Body of pancreas (tissue), 4 donors: ENCODE results near the gene ZBTB16. TPM values are rescaled to one million over a fixed set of nuclear protein-coding genes. Genes with fewer than 3 reads are reported as not detected.

Experiments
- ATAC-seq: fragments of 150-250 bp; one replicate; pipeline ENCODE4 v1.9.1; 2016
- DNase-seq, 4 donors: peaks; one replicate each; pipeline ENCODE4 v3.0.0-alpha.2; 2019
- H3K27ac ChIP-seq, 4 donors: fragments of 200-600 bp; sonication (generic); 1 replicate in 3 of 4; 2 replicates in 1 of 4; pipeline versions ENCODE4 v1.5.1 to v1.6.1; 2016 to 2019; ENCODE audit warnings: mild to moderate bottlenecking in 1 of 4, mixed read lengths in 1 of 4, moderate library complexity in 1 of 4
- H3K27me3 ChIP-seq, 2 donors: fragments of 200-600 bp; sonication (generic); one replicate each; pipeline ENCODE4 v1.6.0; 2016; ENCODE audit warnings: mild to moderate bottlenecking in 1 of 2
- H3K36me3 ChIP-seq, 2 donors: fragments of 200-600 bp; sonication (generic); replicated peaks in 1 of 2; 2 replicates each; pipeline ENCODE4 v1.5.1; 2016; ENCODE audit warnings: low read depth in 2 of 2; ENCODE audit not compliant: insufficient read depth in 1 of 2
- H3K4me1 ChIP-seq: fragments of 200-600 bp; sonication (generic); one replicate; pipeline ENCODE4 v1.6.0; 2016
- H3K4me3 ChIP-seq, 2 donors: fragments of 200-600 bp; sonication (generic); 1 replicate in 1 of 2; 2 replicates in 1 of 2; pipeline ENCODE4 v1.5.1; 2016 to 2019
- H3K9me3 ChIP-seq, 3 donors: fragments of 200-600 bp; sonication (generic); 1 replicate in 2 of 3; 2 replicates in 1 of 3; pipeline ENCODE4 v1.5.1; 2016
- POLR2A ChIP-seq, 3 donors: fragments of 450-650 bp; IDR thresholded peaks; one replicate each; pipeline ENCODE4 v1.6.1; 2016; ENCODE audit warnings: antibody characterized with exemption in 3 of 3, mild to moderate bottlenecking in 2 of 3
- WGBS, 2 donors: methylation state at CpG; one replicate each; pipeline ENCODE4 v1.1.5; 2017; 5-methylcytosine and 5-hydroxymethylcytosine counted together
- intact Hi-C: fragments of 100-400 bp; cut with DNase I; formaldehyde crosslinking; loops from one replicate; pipeline ENCODE4 v1.15.1; 2023
- total RNA-seq, 2 donors: library from RNA; depleted of rRNA; stranded (reverse); fragments of >200 nt; gene quantifications; one replicate each; pipeline ENCODE4 v1.1.0, GENCODE V29; 2016
- TF ChIP-seq, protein P1 (sequence below), 7 experiments: fragments of 450-650 bp in 4 of 7; fragments of 200-600 bp in 3 of 7; sonication (generic) in 3 of 7; IDR thresholded peaks; one replicate each; pipeline ENCODE4 v1.5.1; 2016 to 2019; ENCODE audit warnings: antibody characterized with exemption in 7 of 7

Gene ZBTB16
- total RNA-seq, 2 donors from 2014 or later: 96.5 to 150 TPM

DNA sequence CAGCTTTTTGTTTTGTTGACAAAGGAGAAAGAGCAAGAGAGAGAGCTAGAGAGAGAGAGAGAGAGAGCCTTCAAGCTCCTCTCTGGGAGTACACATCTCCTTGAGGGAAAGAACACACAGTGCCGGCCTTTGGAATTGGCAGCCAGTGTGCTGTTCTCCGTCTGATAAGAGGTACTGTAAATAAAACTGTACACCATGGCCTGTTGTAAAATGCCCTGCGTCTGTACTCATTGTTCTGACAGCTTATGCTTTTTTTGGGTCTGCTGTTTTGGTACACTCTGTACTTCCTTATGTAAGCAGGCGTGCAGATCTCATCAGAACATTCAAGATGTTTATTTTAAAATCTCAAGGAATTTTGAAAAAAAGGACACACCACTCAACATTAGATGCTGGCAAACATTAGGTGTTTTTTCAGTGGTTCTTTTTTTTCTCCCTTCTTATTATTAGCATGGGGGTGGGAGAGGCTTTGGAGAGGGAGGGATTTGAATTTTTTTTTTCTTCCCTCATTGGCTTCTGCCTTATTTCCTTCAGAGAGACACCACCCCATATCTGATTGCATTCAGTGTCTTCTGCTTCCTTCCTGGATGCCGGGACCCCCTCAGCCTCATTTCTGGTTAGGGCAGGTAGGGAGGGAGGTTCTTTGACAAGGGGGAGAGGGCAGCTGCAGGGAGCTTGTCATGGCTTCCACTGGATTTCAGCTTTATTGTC is 119.9 kb downstream of the ZBTB16 start:
- no peaks in the 10 kb centered on the region for H3K27me3 ChIP-seq
- no peaks in the 10 kb centered on the region for H3K36me3 ChIP-seq
- no peak overlapping the region for H3K4me3 ChIP-seq
- peak; percentile 86 for ATAC-seq
- WGBS, 2 donors: 0 to 2% methylated on average over 5 of the region's 5 CpGs
- peak; percentile 88 to 98 (median 94) for DNase-seq
- peaks cover 96% of the 10 kb centered on the region for H3K4me1 ChIP-seq
- H3K9me3 ChIP-seq: no peaks in the 10 kb centered on the region
- peak overlapping the region; percentile 92 to 99 (median 98) for H3K27ac ChIP-seq
- intact Hi-C loops: no loop called here
- TF ChIP-seq POLR2A (IDR thresholded peaks at IDR 0.05): peak in 2 of 3 donors; percentile 46 to 49
- TF ChIP-seq, protein P1, sequence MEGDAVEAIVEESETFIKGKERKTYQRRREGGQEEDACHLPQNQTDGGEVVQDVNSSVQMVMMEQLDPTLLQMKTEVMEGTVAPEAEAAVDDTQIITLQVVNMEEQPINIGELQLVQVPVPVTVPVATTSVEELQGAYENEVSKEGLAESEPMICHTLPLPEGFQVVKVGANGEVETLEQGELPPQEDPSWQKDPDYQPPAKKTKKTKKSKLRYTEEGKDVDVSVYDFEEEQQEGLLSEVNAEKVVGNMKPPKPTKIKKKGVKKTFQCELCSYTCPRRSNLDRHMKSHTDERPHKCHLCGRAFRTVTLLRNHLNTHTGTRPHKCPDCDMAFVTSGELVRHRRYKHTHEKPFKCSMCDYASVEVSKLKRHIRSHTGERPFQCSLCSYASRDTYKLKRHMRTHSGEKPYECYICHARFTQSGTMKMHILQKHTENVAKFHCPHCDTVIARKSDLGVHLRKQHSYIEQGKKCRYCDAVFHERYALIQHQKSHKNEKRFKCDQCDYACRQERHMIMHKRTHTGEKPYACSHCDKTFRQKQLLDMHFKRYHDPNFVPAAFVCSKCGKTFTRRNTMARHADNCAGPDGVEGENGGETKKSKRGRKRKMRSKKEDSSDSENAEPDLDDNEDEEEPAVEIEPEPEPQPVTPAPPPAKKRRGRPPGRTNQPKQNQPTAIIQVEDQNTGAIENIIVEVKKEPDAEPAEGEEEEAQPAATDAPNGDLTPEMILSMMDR (IDR thresholded peaks at IDR 0.05): peak in 3 of 7 experiments; percentile 35 to 36 (median 36)

DNA sequence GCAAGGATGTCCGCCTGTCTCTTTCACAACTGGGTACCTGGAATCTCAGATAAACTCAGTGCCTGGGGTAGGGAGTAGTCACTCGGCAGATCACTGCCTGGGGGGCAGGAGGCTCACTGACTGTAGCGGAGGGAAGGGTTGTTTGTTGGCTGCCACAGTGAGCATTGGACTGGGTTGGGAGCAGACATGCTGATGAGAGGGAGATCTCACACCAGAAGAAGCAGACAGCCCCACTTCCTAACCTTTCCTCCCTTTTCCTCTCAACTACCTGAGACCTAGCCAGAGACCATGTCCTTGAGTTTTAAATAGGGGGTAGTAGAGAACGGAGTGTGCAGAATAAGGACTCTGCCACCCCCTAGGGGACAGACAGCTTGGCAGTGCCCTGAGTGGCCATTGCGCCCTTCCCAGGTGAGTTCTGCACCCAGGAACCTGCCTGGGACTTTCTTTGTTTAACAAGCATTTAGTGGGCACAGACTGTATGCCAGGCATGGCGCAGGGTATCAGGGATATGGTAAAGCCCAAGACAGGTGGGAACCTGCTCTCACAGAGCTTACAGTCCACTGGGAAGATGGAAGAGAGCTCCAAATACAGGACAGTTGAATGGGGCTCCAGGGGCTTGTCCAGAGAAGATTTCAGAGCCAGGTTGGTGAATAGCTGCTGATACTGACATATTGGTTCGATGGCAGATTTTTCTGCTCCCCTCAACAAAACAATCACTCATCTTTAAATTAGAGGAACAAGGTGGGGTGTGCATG is 121.0 kb downstream of the ZBTB16 start:
- WGBS, 2 donors: 24 to 29% methylated on average over 7 of the region's 7 CpGs
- ATAC-seq (peak; percentile 54), DNase-seq (peak; percentile 81 to 89 (median 86))
- no peak overlapping the region for H3K4me3 ChIP-seq
- peak overlapping the region; percentile 92 to 99 (median 97) for H3K27ac ChIP-seq
- no peaks in the 10 kb centered on the region for H3K9me3 ChIP-seq
- no peaks in the 10 kb centered on the region for H3K27me3 ChIP-seq
- peaks cover 87% of the 10 kb centered on the region for H3K4me1 ChIP-seq
- H3K36me3 ChIP-seq: no peaks in the 10 kb centered on the region
- peak in 1 of 3 donors; percentile 37 for TF ChIP-seq POLR2A (IDR thresholded peaks at IDR 0.05)
- TF ChIP-seq, protein P1 (IDR thresholded peaks at IDR 0.05): peak; percentile 64 to 94 (median 90)
- intact Hi-C loops: no loop called here

DNA sequence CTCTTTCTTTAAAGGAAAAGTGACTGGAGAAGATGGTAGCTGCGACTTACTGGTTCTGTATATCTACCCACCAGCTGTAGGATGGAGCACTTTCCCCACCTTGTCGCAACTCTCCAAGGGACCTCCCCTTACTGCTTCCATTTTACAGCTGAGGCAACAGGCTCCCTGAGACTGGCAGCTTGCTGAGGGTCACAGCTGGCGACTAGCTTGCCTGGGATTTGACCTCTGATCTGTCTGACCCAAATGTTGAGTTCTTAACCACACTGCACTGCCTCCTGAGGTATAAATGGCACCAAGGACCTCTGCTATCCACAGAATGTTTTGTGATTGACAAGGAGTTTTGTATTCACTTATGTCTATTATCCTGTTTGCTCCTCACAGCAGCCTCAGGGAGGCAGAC is 121.7 kb downstream of the ZBTB16 start:
- H3K27me3 ChIP-seq: no peaks in the 10 kb centered on the region
- no peaks in the 10 kb centered on the region for H3K9me3 ChIP-seq
- no peaks in the 10 kb centered on the region for H3K36me3 ChIP-seq
- TF ChIP-seq POLR2A (IDR thresholded peaks at IDR 0.05): no peak
- TF ChIP-seq, protein P1 (IDR thresholded peaks at IDR 0.05): no peak
- peaks cover 80% of the 10 kb centered on the region for H3K4me1 ChIP-seq
- whole genome bisulfite sequencing, 2 donors: 91 to 94% methylated on average over 3 of the region's 3 CpGs
- ATAC-seq: no peak
- H3K27ac ChIP-seq: peak overlapping the region; percentile 92 to 99 (median 97)
- no peak overlapping the region for H3K4me3 ChIP-seq
- no peak for DNase-seq
- intact Hi-C loops: no loop called here

DNA sequence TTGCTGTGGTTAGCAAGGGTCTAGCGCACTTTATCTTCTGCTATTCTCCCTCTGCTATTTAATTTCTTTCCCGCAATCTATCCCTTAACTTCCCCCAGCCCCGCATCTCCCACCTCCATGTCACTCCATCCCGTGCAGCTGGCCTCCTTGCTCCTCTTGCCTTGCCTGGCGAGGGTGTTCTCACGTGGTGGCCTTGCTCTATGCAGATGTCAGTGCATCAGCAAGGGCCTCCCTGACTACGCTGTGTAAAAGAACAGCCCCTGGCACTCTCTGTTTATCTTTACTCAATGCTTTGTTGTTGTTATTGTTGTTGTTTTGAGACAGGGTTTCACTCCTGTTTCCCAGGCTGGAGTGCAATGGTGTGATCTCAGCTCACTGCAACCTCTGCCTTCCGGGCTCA is 122.2 kb downstream of the ZBTB16 start:
- no peaks in the 10 kb centered on the region for H3K9me3 ChIP-seq
- no peaks in the 10 kb centered on the region for H3K27me3 ChIP-seq
- peak overlapping the region; percentile 92 to 99 (median 97) for H3K27ac ChIP-seq
- H3K4me1 ChIP-seq: peaks cover 75% of the 10 kb centered on the region
- ATAC-seq (no peak), DNase-seq (no peak)
- intact Hi-C loops: no loop called here
- no peak overlapping the region for H3K4me3 ChIP-seq
- no peak for TF ChIP-seq POLR2A (IDR thresholded peaks at IDR 0.05)
- TF ChIP-seq, protein P1 (IDR thresholded peaks at IDR 0.05): no peak
- H3K36me3 ChIP-seq: no peaks in the 10 kb centered on the region
- WGBS, 2 donors: 91 to 94% methylated on average over 8 of the region's 8 CpGs
